Astrocyte (in vitro differentiated cells and primary cell): Measurements from ENCODE around the gene PDCD10. TPM values are rescaled to one million over a fixed set of nuclear protein-coding genes. Genes with fewer than 3 reads are reported as not detected.

Experiments
- DNase-seq: peaks from one replicate; pipeline ENCODE4 v3.0.0-alpha.2; 2010; ENCODE audit warnings: low read depth
- FAIRE-seq: peaks from 2 replicates; lab custom pipeline; 2011; peaks lifted over from hg19 to GRCh38; lab: Jason Lieb, UNC
- H2AFZ ChIP-seq: 2 replicates; pipeline ENCODE4 v1.6.0; 2012; ENCODE audit warnings: low read depth, low read length, inconsistent platforms
- H3K27ac ChIP-seq: 2 replicates; pipeline ENCODE4 v1.5.1; 2011; ENCODE audit warnings: low read depth, low read length, inconsistent platforms
- H3K27me3 ChIP-seq: 2 replicates; pipeline ENCODE4 v1.6.0; 2011; ENCODE audit warnings: low read length, inconsistent platforms; ENCODE audit not compliant: insufficient read depth
- H3K36me3 ChIP-seq: 2 replicates; pipeline ENCODE4 v1.5.1; 2011; ENCODE audit warnings: low read length, inconsistent platforms; ENCODE audit not compliant: insufficient read depth
- H3K4me1 ChIP-seq: 2 replicates; pipeline ENCODE4 v1.5.1; 2011; ENCODE audit warnings: low read length, inconsistent platforms; ENCODE audit not compliant: insufficient read depth
- H3K4me2 ChIP-seq: 2 replicates; pipeline ENCODE4 v1.6.0; 2012; ENCODE audit warnings: low read length, inconsistent platforms
- H3K4me3 ChIP-seq: 2 replicates; pipeline ENCODE4 v1.5.1; 2011; ENCODE audit warnings: low read depth, mild to moderate bottlenecking, low read length, inconsistent platforms; ENCODE audit not compliant: insufficient read depth
- H3K79me2 ChIP-seq: 2 replicates; pipeline ENCODE4 v1.6.0; 2012; ENCODE audit warnings: mild to moderate bottlenecking, low read length, inconsistent platforms; ENCODE audit not compliant: insufficient read depth
- H3K9ac ChIP-seq: 2 replicates; pipeline ENCODE4 v1.6.0; 2012; ENCODE audit warnings: mild to moderate bottlenecking, low read length, inconsistent platforms
- H3K9me3 ChIP-seq: 2 replicates; pipeline ENCODE4 v1.5.1; 2012; ENCODE audit warnings: low read depth, mild to moderate bottlenecking, low read length, inconsistent platforms; ENCODE audit not compliant: insufficient read depth
- H4K20me1 ChIP-seq: 2 replicates; pipeline ENCODE4 v1.6.0; 2012; ENCODE audit warnings: low read length, inconsistent platforms; ENCODE audit not compliant: insufficient read depth
- H3K27ac Mint-ChIP-seq: one replicate; pipeline ENCODE4 v1.8.0; 2021; ENCODE audit warnings: mild to moderate bottlenecking, mixed read lengths; ENCODE audit not compliant: unreplicated experiment
- H3K27me3 Mint-ChIP-seq: one replicate; pipeline ENCODE4 v1.8.0; 2021; ENCODE audit warnings: low read depth, mixed read lengths; ENCODE audit not compliant: unreplicated experiment
- H3K36me3 Mint-ChIP-seq: one replicate; pipeline ENCODE4 v1.8.0; 2021; ENCODE audit warnings: low read depth, mixed read lengths; ENCODE audit not compliant: unreplicated experiment
- H3K4me1 Mint-ChIP-seq: one replicate; pipeline ENCODE4 v1.8.0; 2021; ENCODE audit warnings: low read depth, mixed read lengths; ENCODE audit not compliant: unreplicated experiment
- H3K4me3 Mint-ChIP-seq: one replicate; pipeline ENCODE4 v1.8.0; 2021; ENCODE audit warnings: mild to moderate bottlenecking, moderate library complexity, mixed read lengths; ENCODE audit not compliant: unreplicated experiment
- H3K9me3 Mint-ChIP-seq: one replicate; pipeline ENCODE4 v1.8.0; 2021; ENCODE audit warnings: mild to moderate bottlenecking, mixed read lengths; ENCODE audit not compliant: unreplicated experiment
- CTCF ChIP-seq: IDR thresholded peaks from 2 replicates; pipeline ENCODE4 v1.5.1; 2011; ENCODE audit warnings: low read depth, mild to moderate bottlenecking, inconsistent platforms, low read length, moderate library complexity; ENCODE audit not compliant: insufficient read depth
- EZH2 ChIP-seq: IDR thresholded peaks from 2 replicates; pipeline ENCODE4 v1.6.1; 2012; ENCODE audit warnings: mild to moderate bottlenecking, low read length, inconsistent platforms; ENCODE audit not compliant: insufficient read depth
- total RNA-seq: library from RNA; stranded (reverse); gene quantifications from 2 replicates; pipeline ENCODE4 v1.2.1, GENCODE V29; 2021

PDCD10 gene
- total RNA-seq, 1 donor from 2014 or later: 66.9 TPM

- Mint-ChIP-seq H3K27me3 (no peaks in the 10 kb centered on the region), H3K4me3 (no peak within 1 kb of the TSS), H3K27ac (no peak within 1 kb of the TSS), H3K36me3 (no peaks in the 10 kb centered on the region), H3K9me3 (no peaks in the 10 kb centered on the region), H3K4me1 (no peaks in the 10 kb centered on the region)
- H3K9ac ChIP-seq: no peak within 1 kb of the TSS
- no peak for FAIRE-seq
- no peaks in the 10 kb centered on the region for H3K9me3 ChIP-seq
- no peaks in the 10 kb centered on the region for H3K27me3 ChIP-seq
- H3K36me3 ChIP-seq: no peaks in the 10 kb centered on the region
- no peak within 1 kb of the TSS for H3K4me3 ChIP-seq
- H3K27ac ChIP-seq: no peak within 1 kb of the TSS
- no peaks in the 10 kb centered on the region for H4K20me1 ChIP-seq
- no peaks in the 10 kb centered on the region for H3K79me2 ChIP-seq
- H2AFZ ChIP-seq: no peak within 1 kb of the TSS
- no peaks in the 10 kb centered on the region for H3K4me1 ChIP-seq
- H3K4me2 ChIP-seq: no peak within 1 kb of the TSS
- no peak for TF ChIP-seq CTCF
- no peak for TF ChIP-seq EZH2
- DNase-seq: no peak
Measured at GRCh38 chr3:167653760-167654159, 80.9 kb downstream of the PDCD10 start, which contains the start of gene WDR49. Gene WDR49 (minus strand): TSS chr3:167653942. CDS start chr3:167653425, 517 bp downstream.

- Mint-ChIP-seq H3K27me3 (no peaks in the 10 kb centered on the region), H3K4me3 (no peak overlapping the region), H3K27ac (no peak overlapping the region), H3K36me3 (no peaks in the 10 kb centered on the region), H3K4me1 (no peaks in the 10 kb centered on the region), H3K9me3 (no peaks in the 10 kb centered on the region)
- DNase-seq: no peak
- Histone ChIP-seq H3K36me3 (no peaks in the 10 kb centered on the region), H4K20me1 (no peaks in the 10 kb centered on the region), H3K9ac (no peak overlapping the region), H3K27me3 (no peaks in the 10 kb centered on the region), H3K27ac (no peak overlapping the region), H3K4me2 (no peak overlapping the region), H3K4me3 (no peak overlapping the region), H3K4me1 (no peaks in the 10 kb centered on the region), H2AFZ (no peak overlapping the region), H3K79me2 (no peaks in the 10 kb centered on the region), H3K9me3 (no peaks in the 10 kb centered on the region)
- FAIRE-seq: no peak
- TF ChIP-seq CTCF (no peak), EZH2 (no peak)
Measured at GRCh38 chr3:167653155-167653554, 81.5 kb downstream of the PDCD10 start.

GRCh38 chr3:167651826-167652225 lies 82.9 kb downstream of the PDCD10 start:
- no peak overlapping the region for H3K4me2 ChIP-seq
- H3K9me3 Mint-ChIP-seq: no peaks in the 10 kb centered on the region
- H3K27me3 ChIP-seq: no peaks in the 10 kb centered on the region
- no peaks in the 10 kb centered on the region for H3K79me2 ChIP-seq
- no peaks in the 10 kb centered on the region for H3K9me3 ChIP-seq
- no peak overlapping the region for H2AFZ ChIP-seq
- H3K36me3 Mint-ChIP-seq: no peaks in the 10 kb centered on the region
- no peaks in the 10 kb centered on the region for H3K4me1 Mint-ChIP-seq
- H3K27me3 Mint-ChIP-seq: no peaks in the 10 kb centered on the region
- no peaks in the 10 kb centered on the region for H4K20me1 ChIP-seq
- FAIRE-seq: no peak
- no peaks in the 10 kb centered on the region for H3K4me1 ChIP-seq
- H3K9ac ChIP-seq: no peak overlapping the region
- no peak overlapping the region for H3K4me3 ChIP-seq
- no peak overlapping the region for H3K4me3 Mint-ChIP-seq
- no peak for TF ChIP-seq CTCF
- no peak for TF ChIP-seq EZH2
- no peak overlapping the region for H3K27ac Mint-ChIP-seq
- no peaks in the 10 kb centered on the region for H3K36me3 ChIP-seq
- no peak for DNase-seq
- no peak overlapping the region for H3K27ac ChIP-seq
